Activated naive CD4-positive, alpha-beta T cell treated with Interleukin-2 at 50 U/mL for 16 hours (primary cell): ENCODE results near the gene KIAA1328.
"Not testable (repeated sequence)": the region's sequence is repeated elsewhere in the genome, so short reads cannot be mapped to it uniquely, and the experiment has no call there.

Source experiments
- DNase-seq: peaks from one replicate; pipeline ENCODE4 v3.0.0-alpha.2; 2020

KIAA1328 gene

DNA sequence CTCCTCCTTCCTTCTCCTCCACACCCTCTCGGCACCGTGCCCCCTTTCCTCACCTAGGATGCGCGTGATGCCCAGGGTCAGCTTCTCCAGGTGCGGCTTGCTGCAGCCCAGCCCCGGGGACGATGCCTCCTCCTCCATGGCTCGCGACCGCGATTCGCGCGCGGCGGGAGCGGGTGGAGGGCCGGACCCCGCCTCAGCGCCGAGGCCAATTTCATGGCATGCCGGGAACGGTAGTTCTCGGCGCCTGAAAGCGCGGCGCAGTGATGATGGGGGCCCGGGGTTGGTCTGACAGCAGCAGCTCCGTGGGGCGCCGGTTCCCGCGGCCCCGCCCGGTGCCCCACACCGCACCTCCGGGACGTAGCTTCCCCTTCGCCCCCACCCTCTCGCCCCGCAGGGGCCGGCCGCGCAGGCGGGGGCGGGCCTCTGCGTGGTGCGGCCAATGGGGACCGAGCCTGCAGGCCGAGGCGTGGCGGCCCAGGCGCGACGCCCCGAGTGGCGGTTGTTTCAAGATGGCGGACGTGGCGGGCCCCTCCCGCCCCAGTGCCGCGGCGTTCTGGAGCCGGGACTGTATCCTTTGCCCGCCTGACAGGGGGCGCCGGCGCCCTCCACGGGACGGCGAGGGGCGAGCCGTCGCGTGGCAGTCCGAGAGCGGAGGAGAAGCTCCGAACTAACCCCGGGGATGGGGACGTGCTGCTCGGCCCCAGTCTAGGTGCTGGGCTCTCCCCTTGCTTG is at the start of gene KIAA1328, which contains the start of gene TPGS2:
Gene KIAA1328 (plus strand): TSS at position 498 of the 732 bp plus-strand sequence. CDS start 12 bp downstream, at position 510.
Gene TPGS2 (minus strand): TSS at position 373 of the 732 bp plus-strand sequence. CDS start 235 bp downstream, at position 138.
- DNase-seq, result peak; percentile 89

DNA sequence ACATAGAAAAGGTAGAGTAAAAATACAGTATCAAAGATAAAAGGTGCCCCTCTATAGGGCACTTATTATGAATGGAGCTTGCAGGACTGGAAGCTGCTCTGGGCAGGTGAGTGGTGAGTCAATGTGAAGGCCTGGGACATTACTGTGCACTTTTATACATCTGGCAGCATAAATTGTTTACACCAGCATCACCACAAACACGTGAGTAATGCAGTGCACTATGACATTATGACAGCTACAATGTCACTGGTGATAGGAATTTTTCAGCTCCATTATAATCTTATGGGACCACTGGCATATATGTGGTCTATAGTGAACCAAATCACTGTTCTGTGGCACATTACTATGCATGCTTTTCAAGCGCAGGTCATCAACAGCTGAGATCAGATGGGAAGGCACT is 48.2 kb upstream of the KIAA1328 start:
- no peak for DNase-seq

DNA sequence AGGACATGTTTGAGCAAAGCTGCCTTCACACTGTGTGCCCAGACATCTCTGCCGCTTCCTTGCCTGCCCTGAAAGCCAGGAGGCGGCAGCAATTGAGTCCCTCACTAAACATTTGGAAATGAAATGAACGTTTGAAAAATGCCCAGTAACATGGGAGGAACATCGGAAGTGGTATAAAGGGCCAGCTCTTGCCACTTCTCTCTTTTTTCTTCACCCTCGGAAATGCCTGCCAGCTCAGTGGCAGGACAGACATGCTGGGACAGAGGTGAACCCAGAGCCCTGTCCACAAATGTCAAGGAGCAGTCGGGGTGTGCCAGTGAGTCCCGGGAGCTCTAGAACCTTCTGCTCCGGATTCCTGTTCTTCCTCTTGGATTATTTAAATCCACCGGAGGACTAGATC is 46.2 kb upstream of the KIAA1328 start:
- no peak for DNase-seq

DNA sequence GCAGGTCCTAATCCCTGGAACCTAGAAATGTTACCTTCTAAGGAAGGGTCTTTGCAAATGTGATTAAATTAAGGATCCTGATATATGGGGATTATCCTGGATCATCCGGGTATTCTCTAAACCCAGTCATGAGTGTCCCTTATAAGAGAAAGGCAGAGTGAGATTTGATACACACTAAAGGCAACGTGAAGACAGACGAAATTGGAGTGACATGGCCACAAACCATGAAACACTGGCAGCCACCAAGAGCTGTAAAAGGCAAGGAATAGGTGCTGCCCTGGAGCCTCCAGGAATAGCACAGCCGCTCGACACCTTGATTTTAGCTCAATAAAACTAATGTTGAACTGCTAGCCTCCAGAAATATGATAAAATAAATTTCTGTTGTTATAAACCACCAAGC is 45.1 kb upstream of the KIAA1328 start:
- no peak for DNase-seq

DNA sequence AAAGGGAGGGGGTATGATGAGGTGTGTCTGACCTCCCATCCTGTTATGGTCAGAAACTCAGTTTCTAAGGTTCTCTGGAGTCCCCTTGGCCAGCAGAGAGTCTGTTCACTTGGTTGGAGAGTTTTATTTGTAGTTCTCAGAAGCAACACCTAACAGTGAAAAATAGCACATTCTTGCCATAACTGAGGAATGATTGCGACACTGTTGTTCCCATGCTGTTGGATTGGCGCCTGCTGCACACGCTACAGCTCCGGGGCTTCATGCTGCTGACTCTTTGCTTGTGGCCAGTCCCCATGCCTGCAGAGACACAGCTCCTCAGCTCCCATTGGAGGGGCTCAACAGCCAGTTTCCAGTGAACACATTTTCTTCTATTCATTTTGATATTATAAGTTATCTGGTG is 42.2 kb upstream of the KIAA1328 start:
- no peak for DNase-seq

DNA sequence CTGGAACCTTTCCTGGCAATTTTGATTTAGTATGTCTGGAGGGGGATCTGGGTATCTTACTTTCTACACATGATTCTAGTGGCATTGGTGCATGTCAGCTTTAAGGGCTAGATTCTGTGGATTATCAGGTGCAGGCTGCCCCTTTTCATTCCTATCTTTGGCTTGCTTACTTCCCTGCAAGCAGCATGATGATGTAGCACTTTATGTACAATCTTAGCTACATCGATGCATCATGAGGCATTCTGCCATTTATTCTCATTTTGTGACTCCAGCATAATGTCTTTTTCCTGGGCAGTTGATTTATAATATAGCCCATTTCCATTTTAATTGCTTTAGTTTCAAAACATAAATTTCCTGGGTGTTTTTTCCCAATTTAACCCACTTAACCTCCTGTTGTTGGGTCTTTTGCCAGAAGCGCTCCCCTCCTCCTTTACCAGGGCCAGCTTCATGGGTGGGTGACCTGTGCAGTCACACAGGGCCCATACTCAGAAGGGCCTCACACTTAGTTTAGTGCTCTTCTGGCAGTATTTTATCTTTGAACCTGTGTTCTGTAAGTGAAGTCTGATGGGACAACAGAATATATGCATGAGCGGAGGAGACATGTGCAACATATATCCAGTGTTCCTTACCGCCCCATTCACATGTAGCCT is 36.2 kb upstream of the KIAA1328 start:
- no peak for DNase-seq

DNA sequence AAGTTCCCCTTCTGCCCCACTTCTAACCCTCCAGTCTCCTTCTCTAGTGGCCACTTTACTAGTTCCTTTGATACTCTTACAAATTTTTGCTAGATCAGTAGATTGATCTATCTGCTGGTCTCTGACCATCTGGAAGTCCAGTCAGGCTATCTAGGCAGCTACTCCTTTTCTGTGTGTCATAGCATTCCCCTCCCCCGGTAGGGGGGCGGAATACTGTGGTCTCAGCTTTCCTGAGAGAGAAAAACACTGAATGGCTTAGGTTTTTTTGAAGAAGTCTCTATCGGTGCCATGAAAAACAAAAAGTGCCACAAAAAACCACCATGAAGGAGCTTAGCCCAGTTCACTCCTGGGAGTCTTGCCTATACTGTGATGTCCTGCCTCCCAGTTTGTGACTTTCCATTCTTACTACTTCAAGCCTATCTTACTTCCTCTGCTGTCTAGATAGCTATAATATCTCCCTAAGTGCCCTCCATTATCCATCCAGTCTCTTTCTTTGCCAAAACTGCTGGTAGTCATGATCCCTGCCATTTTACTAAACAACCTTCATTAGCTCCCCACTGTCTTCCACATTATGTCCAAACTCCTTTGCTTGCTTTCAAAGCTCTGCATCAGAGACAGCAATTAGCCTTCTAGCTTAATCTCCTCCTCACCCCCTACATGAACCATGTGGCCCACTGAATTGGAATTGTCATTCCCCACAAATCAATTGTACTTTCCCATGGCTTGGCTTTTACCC is 30.0 kb upstream of the KIAA1328 start:
- no peak for DNase-seq

DNA sequence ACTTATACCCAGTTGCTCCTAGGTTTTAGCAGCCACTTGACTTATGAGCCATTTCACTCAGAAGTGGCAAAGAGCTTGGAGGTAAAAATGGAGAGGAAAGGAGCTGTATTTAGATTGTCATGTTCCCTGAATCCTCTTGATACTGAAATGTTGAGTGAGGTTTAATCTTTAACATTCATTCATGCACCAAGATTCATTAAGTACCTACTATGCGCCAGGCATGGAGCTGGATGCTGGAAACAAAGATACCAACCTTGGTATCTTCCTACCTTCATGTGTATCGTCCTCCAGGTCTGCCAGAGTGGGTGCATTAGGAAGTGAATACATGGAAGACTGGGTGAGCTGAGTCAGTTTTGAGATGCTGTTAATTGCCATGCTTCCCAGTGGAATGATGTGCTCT is 23.8 kb upstream of the KIAA1328 start:
- no peak for DNase-seq

DNA sequence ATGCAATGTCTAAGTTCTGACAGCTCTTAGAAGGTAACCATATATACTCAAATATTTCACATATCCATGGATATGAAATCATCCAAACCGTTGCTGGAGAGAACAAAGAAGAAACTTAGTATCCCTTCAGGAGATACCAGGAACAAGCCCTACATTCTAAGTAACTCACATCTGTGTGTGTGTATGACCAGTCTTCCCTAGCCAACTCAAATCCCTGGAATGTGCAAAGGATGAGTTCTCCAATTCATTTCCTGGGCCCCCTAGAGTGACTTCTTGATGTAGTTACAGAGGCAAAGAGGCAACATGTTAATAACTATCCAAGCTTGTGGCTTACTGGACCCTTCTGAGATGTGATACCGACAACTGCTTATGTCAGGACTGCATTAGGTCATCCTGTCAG is 20.2 kb upstream of the KIAA1328 start:
- DNase-seq, result no peak

DNA sequence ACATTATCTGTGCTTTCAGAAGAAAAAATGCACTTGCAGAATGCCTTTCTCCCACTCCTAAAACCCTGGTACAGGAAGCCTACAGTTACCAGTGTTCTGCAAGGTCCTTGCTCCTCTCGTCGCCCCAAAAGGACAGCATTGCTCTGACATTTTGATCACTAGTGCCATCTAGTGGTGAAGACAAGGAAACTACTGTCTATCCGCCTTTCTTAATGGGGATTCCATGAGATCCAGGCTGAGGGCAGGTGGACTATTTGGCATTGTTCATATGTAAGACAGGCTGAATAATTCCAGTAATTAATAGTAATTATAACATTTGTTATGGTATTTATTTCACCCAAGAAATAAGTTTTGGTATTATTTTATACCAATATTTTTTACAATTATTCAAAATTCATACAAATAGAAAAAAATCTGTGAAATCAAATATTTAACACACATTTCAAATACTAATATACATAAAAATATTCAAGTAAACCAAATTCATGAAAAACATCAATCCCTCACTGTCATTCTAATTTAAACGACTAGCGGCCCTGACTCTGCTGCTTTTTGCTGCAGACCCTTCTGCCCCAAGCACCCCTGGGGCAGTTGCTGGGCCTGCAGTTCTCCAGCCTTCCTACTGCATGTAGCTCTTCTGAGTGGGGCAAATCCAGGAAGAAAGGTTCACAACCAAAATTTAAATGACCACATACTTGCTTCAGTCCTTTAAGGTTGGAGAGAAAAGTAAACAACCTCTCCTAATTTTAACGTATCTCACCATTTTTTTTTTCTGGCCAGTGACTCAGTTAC is 19.1 kb upstream of the KIAA1328 start:
- DNase-seq, result peak; percentile 26

DNA sequence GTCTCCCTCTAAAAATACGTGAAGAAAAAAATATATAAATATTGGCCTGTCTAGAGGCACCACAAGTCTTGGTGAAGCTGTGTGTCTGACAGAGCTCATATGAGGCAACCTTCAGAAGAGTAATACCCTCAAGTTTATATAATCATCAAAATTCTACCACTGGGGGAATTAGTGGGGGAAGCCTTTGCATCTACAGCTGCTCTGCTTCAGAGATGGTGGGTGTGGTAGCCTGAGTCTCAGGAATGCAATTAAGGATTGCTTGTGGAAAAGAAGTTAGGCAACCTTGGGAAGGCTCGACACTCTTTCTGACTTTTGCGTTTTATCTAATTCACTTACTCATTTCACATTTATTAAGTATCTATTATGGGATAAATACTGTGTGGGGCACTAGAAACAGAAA is 17.5 kb upstream of the KIAA1328 start:
- no peak for DNase-seq

DNA sequence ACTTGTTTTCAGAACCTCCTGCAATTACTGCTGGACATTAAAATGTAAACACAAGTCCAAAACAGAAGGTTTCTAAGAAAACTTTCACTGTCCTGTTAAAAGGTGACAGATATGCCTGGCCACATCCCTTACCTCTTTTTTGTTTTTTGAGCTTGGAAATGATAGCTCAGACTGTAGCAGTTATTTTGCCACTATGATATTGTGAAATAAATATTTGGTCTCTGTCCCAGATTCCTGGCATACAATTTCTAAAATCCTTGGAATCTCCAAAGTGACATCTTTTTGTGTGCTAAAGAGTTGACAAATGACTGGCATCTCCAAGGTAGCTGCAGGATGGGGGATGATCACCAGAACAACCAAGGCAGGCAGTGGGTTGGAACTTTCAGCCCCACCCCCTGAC is 17.0 kb upstream of the KIAA1328 start:
- DNase-seq, result no peak

DNA sequence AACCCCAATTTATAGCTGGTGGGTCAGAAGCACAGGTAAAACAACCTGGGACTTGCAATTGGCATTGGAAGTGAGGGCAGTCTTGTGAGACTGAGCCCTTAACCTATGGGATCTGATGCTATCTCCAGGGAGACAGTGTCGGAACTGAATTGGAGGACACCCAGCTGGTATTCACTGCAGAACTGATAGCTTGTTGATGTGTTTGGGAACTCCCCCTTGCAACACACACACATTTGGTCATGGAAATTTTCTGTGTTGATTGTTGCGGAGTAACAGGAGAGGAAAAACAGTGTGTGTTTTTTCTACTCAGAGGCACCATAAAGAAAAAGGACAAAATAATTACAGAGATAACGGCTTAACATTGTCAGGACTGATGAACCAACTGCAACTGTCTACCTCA is 16.2 kb upstream of the KIAA1328 start:
- DNase-seq, result no peak

DNA sequence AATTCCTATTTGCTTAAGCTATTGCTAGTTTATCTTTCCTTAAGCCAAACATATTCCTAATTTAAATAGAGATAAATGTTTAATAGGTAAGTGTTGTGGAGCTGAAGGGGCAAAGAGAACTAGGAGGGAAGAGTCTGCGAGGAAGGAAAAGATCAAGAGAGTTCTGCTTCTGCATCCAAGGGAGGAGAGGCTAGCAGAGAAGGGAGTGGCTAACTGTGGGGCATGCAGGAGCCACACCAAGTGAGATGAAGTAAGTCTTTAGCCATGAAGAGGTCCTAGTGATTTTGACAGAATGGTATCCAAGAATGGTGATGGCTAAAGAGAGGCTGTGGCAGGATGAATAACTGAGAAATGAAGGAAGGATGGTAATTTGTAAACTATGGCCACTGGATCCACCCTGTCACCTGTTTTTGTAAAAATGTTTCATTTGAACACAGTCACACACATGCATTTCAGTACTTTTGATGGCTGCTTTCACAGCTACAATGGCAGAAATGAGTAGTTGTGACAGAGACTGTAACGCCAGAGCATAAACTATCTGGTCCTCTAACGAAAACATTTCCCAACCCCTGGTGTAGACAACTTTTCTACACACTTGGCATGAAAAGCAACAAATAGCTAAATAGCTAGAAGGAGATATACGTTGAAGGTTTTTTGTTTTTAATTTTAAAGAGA is 15.7 kb upstream of the KIAA1328 start:
- no peak for DNase-seq

DNA sequence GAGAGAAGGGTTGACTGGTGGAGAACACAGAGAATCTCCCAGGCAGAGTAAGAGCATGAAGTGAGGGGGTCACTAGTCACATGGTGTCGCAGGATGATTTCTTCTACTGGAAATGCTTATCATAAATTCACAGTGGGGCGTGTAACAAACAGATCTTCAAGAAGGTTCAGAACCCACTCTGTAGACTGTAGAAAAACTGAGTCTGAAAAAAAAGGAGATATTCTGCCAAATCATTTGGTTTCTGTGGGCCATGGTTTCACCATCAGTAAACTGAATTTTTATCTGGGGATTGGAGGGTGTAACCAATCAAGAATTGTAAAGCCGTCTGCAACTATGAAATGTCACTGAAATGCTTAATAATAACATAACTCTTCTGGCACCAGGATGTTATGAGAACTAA is 15.1 kb upstream of the KIAA1328 start:
- no peak for DNase-seq

DNA sequence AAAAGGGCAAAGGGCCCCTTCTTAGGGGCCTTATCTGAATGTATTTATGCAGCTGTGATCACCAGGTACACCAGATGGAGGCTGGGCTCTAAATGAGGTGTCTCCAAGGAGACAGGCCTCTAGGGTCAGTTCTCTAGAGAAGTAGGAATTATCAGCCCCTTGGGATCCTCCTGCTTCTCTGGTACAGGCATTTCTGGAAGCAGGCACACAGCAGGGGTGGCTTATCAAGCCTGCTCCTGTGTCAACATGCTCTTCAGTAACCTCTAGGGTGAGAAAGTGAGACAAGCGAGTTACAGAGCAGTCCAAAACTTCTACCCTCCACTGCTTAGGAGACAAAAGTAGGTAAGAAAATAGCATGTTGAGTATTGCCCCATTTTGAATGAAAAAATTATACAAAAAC is 13.9 kb upstream of the KIAA1328 start:
- DNase-seq, result no peak

DNA sequence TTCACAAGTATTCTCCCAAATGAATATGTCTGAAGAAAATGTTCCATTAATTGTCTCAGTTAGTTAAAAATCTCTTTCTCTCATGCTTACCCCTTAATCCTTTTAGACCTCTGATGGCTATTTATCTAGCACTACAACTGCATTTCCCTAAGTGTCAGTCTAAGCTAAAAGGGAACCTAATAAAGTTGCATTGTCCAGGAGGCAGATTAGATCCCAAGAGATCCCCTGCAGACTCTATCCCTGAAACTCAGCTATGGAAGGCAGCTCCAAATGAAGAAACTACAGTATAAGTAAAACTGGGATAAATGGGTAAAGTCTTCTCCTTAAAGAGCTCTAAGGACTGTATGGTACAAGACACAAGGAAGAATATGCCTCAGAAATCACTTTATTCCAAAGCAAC is 12.8 kb upstream of the KIAA1328 start:
- DNase-seq, result not testable (repeated sequence)

DNA sequence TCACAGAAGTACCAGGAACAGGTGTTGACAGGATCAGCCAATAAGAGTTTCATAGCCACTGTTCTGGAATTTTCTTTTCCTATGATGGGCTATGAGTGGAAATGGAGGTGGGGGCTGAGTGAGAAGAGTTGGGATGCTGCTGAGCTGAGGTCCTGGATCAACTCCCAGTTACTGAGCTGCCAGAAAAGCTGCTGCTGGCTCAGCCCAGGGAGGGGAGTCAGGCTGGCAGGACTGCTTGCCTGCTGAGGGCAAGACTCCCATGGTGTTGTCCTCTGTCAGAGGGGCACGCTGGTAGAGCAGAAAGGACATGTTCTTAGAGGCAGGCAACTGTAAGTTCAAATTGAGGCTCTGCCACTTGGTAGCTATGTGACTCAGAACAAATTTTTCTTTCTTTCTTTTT is 11.9 kb upstream of the KIAA1328 start:
- DNase-seq, result no peak

DNA sequence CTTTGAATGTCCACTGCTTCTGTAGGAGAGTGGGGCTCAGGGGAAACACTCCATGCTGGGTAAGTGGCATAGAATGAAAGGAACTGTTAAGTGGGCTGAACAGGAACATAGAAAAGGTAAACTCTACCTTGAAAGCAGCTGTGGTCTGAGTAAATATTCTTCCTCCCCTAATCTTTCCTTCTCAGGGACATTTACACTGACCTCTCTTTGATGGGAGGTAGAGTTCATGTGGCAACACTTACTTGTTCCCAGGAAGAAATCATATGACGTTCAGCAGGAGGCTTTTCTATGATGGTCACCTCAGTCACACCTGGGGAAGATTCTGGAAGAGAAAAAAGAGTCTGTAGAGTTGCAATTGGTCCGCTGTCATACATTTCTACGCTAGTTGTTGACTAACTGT is 10.3 kb upstream of the KIAA1328 start:
- no peak for DNase-seq

DNA sequence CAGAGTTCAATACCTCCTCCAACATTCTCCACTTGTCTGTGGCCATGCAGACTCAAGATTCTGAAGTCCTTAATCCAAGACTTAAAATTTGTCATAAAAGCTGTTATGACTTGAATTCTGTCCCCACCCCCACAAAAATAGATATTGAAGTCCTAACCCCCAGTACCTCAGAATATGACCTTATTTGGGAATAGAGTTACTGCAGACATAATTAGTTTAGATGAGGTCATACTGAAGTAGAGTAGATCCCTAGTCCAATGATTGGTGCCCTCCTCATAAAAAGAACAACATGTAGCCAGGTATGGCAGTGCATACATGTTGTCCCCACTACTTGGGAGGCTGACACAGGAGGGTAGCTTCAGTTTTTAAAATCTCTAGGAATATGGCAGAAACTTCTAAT is 9.3 kb upstream of the KIAA1328 start:
- DNase-seq, result no peak

DNA sequence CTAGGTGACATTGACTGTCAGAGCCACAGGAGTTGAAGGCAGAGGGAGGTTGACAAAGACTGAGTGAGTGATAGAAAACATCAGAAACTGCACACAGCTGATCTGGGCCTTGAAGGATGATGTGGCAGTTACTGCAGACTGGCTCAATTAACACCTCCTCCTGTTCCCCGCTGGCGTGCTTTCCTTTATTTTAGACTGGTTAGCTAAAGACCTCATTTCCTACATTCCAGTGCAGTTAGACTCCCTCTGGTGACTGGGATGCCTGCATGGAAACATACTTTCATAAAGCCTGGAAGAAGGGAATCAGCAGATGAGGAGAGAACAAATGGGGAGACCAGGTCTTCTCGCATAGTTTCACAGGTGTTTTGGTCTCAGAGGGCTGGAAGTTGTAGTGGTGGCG is 7.2 kb upstream of the KIAA1328 start:
- no peak for DNase-seq

DNA sequence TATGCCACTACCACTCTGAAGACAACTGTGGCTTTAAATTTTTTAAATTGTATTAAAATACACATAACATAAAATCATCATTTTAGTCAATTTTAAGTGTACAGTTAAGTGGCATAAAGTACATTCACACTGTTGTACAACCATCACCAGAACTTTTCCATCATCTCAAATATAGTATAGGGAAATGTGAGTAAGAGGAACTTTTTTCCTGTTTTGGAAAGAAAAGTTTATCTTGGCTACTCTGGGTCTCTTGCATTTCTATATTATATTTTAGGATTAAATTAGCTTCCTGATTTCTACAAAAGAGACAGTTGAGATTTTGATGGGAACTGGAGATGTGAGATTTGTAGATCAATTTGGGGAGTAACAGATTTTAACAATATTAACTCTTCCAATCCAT is 3.4 kb upstream of the KIAA1328 start:
- no peak for DNase-seq

DNA sequence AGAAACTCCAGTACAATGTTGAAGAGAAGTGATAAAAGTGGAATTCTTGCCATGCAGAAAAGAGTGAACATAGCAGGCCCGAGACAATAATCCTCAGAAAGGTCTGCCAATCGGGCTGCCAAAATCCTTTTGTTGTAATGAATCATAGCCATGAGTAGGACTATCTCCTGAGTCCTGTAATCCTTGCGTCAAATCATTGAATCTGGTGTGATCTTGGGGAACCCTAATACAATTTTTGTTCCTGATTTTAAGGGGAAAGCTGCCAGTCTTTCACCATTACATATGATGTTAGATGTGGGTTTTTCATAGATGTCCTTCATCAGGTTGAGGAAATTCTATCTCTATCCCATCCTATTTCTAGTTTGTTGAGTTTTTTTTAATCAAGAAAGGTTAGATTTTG is 2.4 kb upstream of the KIAA1328 start:
- no peak for DNase-seq
